HL-60 (cell line): Measurements from ENCODE around the gene FOXP4.

Experiments
- POLR2AphosphoS5 ChIP-seq: IDR thresholded peaks from 2 replicates; pipeline ENCODE4 v1.6.1; 2012; ENCODE audit warnings: low read depth
- TF ChIP-seq, protein P1 (sequence below): IDR thresholded peaks from one replicate; pipeline ENCODE4 v1.5.1; 2011; ENCODE audit warnings: low read length, control low read depth, inconsistent platforms; ENCODE audit not compliant: insufficient read depth
- TF ChIP-seq, protein P2 (sequence below): IDR thresholded peaks from 2 replicates; pipeline ENCODE4 v1.6.1; 2012; ENCODE audit warnings: low read depth; ENCODE audit not compliant: insufficient replicate concordance

DNA sequence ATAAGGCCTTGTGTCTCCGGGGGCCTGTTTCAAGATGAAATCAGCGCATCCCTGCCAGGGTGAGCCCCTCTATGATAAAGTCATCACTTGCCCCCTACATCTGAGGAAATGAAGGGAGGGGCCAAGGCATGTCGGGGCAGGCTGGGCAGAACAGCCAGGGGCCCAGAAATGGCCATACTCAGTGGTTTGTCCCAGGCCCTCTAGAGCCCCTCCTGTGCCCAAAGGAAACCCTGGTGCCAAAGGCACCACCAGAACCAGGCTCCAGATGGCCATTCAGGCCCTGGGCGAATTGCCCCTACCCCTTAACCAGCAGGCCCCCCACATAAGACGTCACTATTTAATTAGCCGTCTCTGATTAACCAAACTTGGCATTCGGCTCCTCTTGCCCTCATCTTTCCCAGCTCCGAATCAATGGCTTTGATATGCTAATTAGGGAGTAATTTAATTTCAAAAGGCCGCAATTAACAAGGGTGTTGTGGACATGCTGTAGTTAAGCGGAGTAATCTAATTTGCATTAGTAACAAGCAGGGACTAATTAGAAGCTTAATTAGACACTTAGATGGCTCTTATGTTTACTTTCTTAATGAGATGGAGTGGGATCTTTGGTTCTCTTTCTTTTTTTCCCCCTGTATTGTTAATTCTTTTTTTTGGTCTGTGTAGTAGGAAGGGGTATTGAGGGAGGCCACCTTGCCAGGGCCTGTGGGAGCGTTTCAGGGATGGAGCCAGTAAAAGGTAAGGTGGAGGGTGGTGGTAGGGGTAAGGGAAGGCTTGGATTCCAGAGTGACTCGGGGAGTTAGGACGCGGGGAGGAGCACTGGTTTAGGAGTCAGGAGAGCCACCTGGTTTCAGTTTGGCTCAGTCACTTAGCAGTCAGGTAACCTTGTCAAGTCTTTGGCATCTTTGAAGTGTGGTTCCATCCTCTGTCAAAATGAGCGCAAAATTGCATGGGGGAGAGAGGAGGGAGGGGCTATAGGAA lies 9.4 kb downstream of the FOXP4 start:
- TF ChIP-seq, protein P1, sequence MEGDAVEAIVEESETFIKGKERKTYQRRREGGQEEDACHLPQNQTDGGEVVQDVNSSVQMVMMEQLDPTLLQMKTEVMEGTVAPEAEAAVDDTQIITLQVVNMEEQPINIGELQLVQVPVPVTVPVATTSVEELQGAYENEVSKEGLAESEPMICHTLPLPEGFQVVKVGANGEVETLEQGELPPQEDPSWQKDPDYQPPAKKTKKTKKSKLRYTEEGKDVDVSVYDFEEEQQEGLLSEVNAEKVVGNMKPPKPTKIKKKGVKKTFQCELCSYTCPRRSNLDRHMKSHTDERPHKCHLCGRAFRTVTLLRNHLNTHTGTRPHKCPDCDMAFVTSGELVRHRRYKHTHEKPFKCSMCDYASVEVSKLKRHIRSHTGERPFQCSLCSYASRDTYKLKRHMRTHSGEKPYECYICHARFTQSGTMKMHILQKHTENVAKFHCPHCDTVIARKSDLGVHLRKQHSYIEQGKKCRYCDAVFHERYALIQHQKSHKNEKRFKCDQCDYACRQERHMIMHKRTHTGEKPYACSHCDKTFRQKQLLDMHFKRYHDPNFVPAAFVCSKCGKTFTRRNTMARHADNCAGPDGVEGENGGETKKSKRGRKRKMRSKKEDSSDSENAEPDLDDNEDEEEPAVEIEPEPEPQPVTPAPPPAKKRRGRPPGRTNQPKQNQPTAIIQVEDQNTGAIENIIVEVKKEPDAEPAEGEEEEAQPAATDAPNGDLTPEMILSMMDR: no peak
- TF ChIP-seq, protein P2, sequence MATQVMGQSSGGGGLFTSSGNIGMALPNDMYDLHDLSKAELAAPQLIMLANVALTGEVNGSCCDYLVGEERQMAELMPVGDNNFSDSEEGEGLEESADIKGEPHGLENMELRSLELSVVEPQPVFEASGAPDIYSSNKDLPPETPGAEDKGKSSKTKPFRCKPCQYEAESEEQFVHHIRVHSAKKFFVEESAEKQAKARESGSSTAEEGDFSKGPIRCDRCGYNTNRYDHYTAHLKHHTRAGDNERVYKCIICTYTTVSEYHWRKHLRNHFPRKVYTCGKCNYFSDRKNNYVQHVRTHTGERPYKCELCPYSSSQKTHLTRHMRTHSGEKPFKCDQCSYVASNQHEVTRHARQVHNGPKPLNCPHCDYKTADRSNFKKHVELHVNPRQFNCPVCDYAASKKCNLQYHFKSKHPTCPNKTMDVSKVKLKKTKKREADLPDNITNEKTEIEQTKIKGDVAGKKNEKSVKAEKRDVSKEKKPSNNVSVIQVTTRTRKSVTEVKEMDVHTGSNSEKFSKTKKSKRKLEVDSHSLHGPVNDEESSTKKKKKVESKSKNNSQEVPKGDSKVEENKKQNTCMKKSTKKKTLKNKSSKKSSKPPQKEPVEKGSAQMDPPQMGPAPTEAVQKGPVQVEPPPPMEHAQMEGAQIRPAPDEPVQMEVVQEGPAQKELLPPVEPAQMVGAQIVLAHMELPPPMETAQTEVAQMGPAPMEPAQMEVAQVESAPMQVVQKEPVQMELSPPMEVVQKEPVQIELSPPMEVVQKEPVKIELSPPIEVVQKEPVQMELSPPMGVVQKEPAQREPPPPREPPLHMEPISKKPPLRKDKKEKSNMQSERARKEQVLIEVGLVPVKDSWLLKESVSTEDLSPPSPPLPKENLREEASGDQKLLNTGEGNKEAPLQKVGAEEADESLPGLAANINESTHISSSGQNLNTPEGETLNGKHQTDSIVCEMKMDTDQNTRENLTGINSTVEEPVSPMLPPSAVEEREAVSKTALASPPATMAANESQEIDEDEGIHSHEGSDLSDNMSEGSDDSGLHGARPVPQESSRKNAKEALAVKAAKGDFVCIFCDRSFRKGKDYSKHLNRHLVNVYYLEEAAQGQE: no peak
- TF ChIP-seq POLR2AphosphoS5: no peak
